Karpas-422 (cell line): Measurements from ENCODE around the gene SCYL2. TPM values are rescaled to one million over a fixed set of nuclear protein-coding genes. Genes with fewer than 3 reads are reported as not detected.
"Not testable (repeated sequence)": the region's sequence is repeated elsewhere in the genome, so short reads cannot be mapped to it uniquely, and the experiment has no call there.

ENCODE experiments used
- DNase-seq: peaks from one replicate; pipeline ENCODE4 v3.0.0-alpha.2; 2015
- H2AFZ ChIP-seq: fragments of 200-600 bp; sonication (generic); 2 replicates; pipeline ENCODE4 v1.6.1; 2014; ENCODE audit warnings: antibody characterized with exemption, low read length, mixed read lengths
- H3K27ac ChIP-seq: fragments of 200-600 bp; sonication (generic); 2 replicates; pipeline ENCODE4 v1.5.1; 2014; ENCODE audit warnings: mild to moderate bottlenecking, low read length, moderate library complexity
- H3K27me3 ChIP-seq: fragments of 200-600 bp; sonication (generic); 2 replicates; pipeline ENCODE4 v1.6.1; 2014; ENCODE audit warnings: low read length, mixed read lengths
- H3K36me3 ChIP-seq: fragments of 200-600 bp; sonication (generic); 2 replicates; pipeline ENCODE4 v1.6.1; 2014; ENCODE audit warnings: low read length, mixed read lengths; ENCODE audit not compliant: insufficient read depth
- H3K4me1 ChIP-seq: fragments of 200-600 bp; sonication (generic); 2 replicates; pipeline ENCODE4 v1.6.1; 2014; ENCODE audit warnings: mild to moderate bottlenecking, low read length, mixed read lengths
- H3K4me2 ChIP-seq: fragments of 200-600 bp; sonication (generic); 2 replicates; pipeline ENCODE4 v1.6.1; 2014; ENCODE audit warnings: low read length, low read depth, mild to moderate bottlenecking; ENCODE audit not compliant: poor library complexity, severe bottlenecking
- H3K4me3 ChIP-seq: fragments of 200-600 bp; sonication (generic); 2 replicates; pipeline ENCODE4 v1.5.1; 2014; ENCODE audit warnings: mild to moderate bottlenecking, antibody characterized with exemption, low read length, mixed read lengths
- H3K79me2 ChIP-seq: fragments of 200-600 bp; sonication (generic); 2 replicates; pipeline ENCODE4 v1.6.1; 2014; ENCODE audit warnings: mild to moderate bottlenecking, low read length, mixed read lengths
- H3K9ac ChIP-seq: fragments of 200-600 bp; sonication (generic); 2 replicates; pipeline ENCODE4 v1.6.0; 2014; ENCODE audit warnings: low read length
- H3K9me2 ChIP-seq: fragments of 200-600 bp; sonication (generic), shearing (Covaris generic); replicated peaks from 2 replicates; pipeline ENCODE4 v1.6.0; 2014; ENCODE audit warnings: mild to moderate bottlenecking, low read length, moderate library complexity; ENCODE audit not compliant: insufficient read depth
- H3K9me3 ChIP-seq: fragments of 300-700, 200-600 bp; sonication (generic); 2 replicates; pipeline ENCODE4 v1.6.1; 2014; ENCODE audit warnings: low read length, mixed read lengths
- H4K20me1 ChIP-seq: fragments of 200-600 bp; sonication (generic); 2 replicates; pipeline ENCODE4 v1.6.1; 2014; ENCODE audit warnings: mild to moderate bottlenecking, antibody characterized with exemption, low read length, low read depth; ENCODE audit not compliant: insufficient read depth
- total RNA-seq: library from RNA; depleted of rRNA; stranded (reverse); fragments of >200 nt; shearing (Covaris generic); gene quantifications from 2 replicates; pipeline ENCODE4 v1.2.3, GENCODE V29; 2014; ENCODE audit warnings: low replicate concordance

SCYL2 gene
- total RNA-seq, 1 experiment from 2014 or later, result 96.2 TPM

DNA sequence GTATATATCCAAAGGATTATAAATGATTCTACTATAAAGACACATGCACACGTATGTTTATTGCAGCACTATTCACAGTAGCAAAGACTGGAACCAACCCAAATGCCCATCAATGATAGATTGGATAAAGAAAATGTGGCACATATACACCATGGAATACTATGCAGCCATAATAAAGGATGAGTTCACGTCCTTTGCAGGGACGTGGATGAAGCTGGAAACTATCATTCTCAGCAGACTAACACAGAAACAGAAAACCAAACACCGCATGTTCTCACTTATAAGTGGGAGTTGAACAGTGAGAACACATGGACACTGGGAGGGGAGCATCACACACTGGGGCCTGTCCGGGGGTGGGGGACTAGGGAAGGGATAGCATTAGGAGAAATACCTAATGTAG is 41.2 kb downstream of the SCYL2 start:
- not testable (repeated sequence) for H3K9ac ChIP-seq, H3K27me3 ChIP-seq, H3K4me2 ChIP-seq, H3K4me3 ChIP-seq, H3K9me2 ChIP-seq, DNase-seq, H3K4me1 ChIP-seq, H3K9me3 ChIP-seq, H4K20me1 ChIP-seq, H3K27ac ChIP-seq, H2AFZ ChIP-seq
- H3K79me2 ChIP-seq, result peaks cover 26% of the 10 kb centered on the region; the same call in 1 of the 2 replicates
- peaks cover 31% of the 10 kb centered on the region for H3K36me3 ChIP-seq

DNA sequence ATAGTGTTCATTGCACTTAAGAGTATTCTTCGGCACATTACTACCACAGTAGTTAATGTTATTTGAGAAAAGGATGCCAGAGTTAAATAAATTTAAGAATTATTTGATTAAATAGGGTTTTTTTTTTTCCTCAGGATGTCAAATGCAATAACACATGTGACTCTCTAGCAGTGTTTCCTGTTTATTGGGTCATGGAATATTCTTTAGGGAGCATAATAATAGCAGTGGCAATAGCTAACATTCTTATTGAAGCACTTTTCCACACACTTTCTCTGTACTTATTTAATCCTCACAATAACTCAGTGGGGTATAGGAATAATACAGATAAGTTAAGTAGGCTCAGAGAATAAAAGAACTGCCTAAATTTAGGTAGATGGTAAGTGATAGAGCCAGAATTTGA is 44.3 kb downstream of the SCYL2 start:
- Histone ChIP-seq H3K27ac (no peak overlapping the region), H3K9me2 (no peaks in the 10 kb centered on the region), H3K9ac (no peak overlapping the region), H3K4me3 (no peak overlapping the region), H3K4me1 (no peaks in the 10 kb centered on the region), H3K4me2 (no peak overlapping the region), H3K36me3 (peaks cover 35% of the 10 kb centered on the region), H4K20me1 (no peaks in the 10 kb centered on the region), H2AFZ (no peak overlapping the region), H3K9me3 (no peaks in the 10 kb centered on the region), H3K79me2 (peaks cover 20% of the 10 kb centered on the region; the same call in 1 of the 2 replicates), H3K27me3 (no peaks in the 10 kb centered on the region)
- no peak for DNase-seq

DNA sequence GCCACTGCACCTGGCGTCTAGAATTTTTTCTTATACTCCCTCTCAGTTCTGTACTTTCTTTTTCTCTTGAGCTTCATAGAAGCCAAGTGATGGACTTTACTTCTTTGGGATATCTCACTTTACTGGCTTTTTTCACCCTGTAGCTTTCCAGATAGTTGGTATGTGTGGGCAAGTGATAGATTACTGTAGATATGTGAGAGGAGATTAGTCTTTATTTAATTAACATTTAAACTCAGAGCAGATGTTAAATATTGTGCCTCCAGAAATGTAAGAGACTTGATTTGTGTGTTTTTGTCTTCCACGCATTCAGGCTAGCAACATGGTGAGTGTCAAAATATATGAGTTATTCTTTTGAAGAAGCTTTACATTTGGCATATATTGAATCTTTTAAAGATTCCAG is 50.4 kb downstream of the SCYL2 start:
- H3K4me2 ChIP-seq, result no peak overlapping the region
- DNase-seq, result no peak
- H3K9ac ChIP-seq, result no peak overlapping the region
- no peaks in the 10 kb centered on the region for H4K20me1 ChIP-seq
- H3K27me3 ChIP-seq, result no peaks in the 10 kb centered on the region
- no peaks in the 10 kb centered on the region for H3K9me2 ChIP-seq
- H2AFZ ChIP-seq, result no peak overlapping the region
- H3K36me3 ChIP-seq, result peaks cover 40% of the 10 kb centered on the region
- no peaks in the 10 kb centered on the region for H3K9me3 ChIP-seq
- no peak overlapping the region for H3K27ac ChIP-seq
- peaks cover 11% of the 10 kb centered on the region; the same call in 1 of the 2 replicates for H3K79me2 ChIP-seq
- peaks cover 11% of the 10 kb centered on the region for H3K4me1 ChIP-seq
- H3K4me3 ChIP-seq, result no peak overlapping the region

DNA sequence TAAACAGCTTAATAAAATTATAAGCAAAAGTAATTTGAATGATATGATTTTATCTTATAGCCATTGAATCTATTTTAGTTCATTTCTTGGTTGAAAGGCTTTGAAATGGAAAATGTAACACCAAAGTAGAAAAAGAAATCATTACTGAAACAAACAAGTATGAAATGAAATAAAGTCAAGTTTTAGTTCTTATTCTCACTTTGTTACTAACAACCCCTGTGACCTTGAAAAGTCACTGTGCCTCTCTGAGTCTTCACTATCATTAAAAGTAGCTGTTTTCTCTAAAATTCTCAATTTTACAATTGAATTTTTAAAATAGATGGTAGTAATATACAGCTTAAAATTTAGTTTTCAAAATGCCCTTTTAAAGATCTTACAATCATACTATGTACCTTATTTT is 57.5 kb downstream of the SCYL2 start:
- Histone ChIP-seq H3K4me2 (no peak overlapping the region), H3K9me2 (no peaks in the 10 kb centered on the region), H3K9ac (no peak overlapping the region), H3K79me2 (peaks cover 16% of the 10 kb centered on the region), H3K27me3 (no peaks in the 10 kb centered on the region), H3K4me1 (peaks cover 2% of the 10 kb centered on the region), H2AFZ (no peak overlapping the region), H3K36me3 (peaks cover 31% of the 10 kb centered on the region; the same call in 1 of the 2 replicates), H3K27ac (no peak overlapping the region), H3K4me3 (no peak overlapping the region), H4K20me1 (no peaks in the 10 kb centered on the region), H3K9me3 (no peaks in the 10 kb centered on the region)
- DNase-seq, result no peak

DNA sequence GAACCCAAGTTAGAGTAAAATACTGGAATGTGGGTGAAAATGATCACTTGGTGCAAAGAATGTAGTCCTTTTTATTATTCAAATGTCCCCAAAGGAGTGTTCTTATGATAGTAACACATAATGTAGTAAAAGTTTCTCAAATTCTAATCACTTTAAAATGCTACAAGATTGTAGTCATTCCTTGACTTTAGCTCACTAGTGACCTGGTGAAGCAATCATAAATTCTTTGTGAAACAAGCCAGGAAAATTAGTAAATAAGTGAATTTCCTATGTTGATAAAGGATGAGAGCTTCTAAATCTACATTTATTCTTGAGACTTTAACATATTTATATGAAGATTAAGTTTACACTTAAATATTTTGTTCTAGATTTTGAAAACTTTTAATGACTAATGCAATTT is 59.2 kb downstream of the SCYL2 start:
- Histone ChIP-seq H3K4me2 (no peak overlapping the region), H3K27me3 (no peaks in the 10 kb centered on the region), H3K9me2 (no peaks in the 10 kb centered on the region), H3K9ac (no peak overlapping the region), H3K4me3 (no peak overlapping the region), H3K36me3 (peaks cover 36% of the 10 kb centered on the region; the same call in 1 of the 2 replicates), H3K27ac (no peak overlapping the region), H3K4me1 (no peaks in the 10 kb centered on the region), H3K79me2 (peaks cover 13% of the 10 kb centered on the region), H2AFZ (no peak overlapping the region), H4K20me1 (no peaks in the 10 kb centered on the region), H3K9me3 (no peaks in the 10 kb centered on the region)
- DNase-seq, result no peak

DNA sequence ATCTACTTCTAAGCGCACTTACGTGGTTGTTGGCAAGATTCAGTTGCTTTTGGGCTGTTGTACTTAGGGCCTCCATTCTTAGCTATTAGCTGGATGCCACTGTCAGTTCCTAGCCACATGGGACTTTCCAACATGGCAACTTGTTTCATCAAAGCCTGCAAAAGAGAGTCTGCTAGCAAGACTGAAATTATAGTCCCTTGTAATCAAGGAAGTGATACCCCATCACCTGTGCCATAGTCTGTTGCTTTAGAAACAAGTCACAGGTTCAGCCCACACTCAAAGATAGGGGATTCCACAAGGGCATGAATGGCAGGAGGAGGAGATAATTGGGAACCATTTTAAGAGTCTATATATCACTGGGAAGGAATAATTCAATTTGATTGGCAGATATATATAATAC is 62.8 kb downstream of the SCYL2 start:
- peaks cover 37% of the 10 kb centered on the region; the same call in 1 of the 2 replicates for H3K36me3 ChIP-seq
- no peak overlapping the region for H3K4me3 ChIP-seq
- no peaks in the 10 kb centered on the region for H4K20me1 ChIP-seq
- no peak for DNase-seq
- H3K4me1 ChIP-seq, result no peaks in the 10 kb centered on the region
- no peaks in the 10 kb centered on the region for H3K9me2 ChIP-seq
- H3K4me2 ChIP-seq, result no peak overlapping the region
- H3K9ac ChIP-seq, result no peak overlapping the region
- H3K79me2 ChIP-seq, result peaks cover 9% of the 10 kb centered on the region
- H3K27ac ChIP-seq, result no peak overlapping the region
- H2AFZ ChIP-seq, result no peak overlapping the region
- no peaks in the 10 kb centered on the region for H3K27me3 ChIP-seq
- no peaks in the 10 kb centered on the region for H3K9me3 ChIP-seq

DNA sequence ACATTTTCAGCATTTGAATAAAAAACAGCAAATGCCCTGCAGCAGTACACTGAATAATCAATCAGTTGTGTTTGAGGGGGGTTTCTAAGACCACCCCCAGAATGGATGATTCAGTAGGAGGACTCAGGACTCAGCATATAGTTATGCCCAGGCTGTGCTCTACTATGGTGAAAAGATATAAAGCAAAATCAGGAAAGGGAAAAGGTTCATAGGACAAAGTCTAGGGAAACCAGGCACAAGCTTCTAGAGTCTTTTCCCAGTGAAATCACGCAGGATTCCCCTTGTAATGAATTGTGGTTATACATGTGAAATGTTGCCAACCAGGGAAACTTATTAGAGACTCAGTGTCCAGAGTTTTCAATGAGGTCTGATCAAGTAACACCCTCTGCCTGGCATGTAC is 64.9 kb downstream of the SCYL2 start:
- peaks cover 46% of the 10 kb centered on the region; the same call in 1 of the 2 replicates for H3K36me3 ChIP-seq
- H4K20me1 ChIP-seq, result no peaks in the 10 kb centered on the region
- H3K4me3 ChIP-seq, result no peak overlapping the region
- H3K4me1 ChIP-seq, result no peaks in the 10 kb centered on the region
- no peak overlapping the region for H3K4me2 ChIP-seq
- no peak overlapping the region for H2AFZ ChIP-seq
- no peaks in the 10 kb centered on the region for H3K9me3 ChIP-seq
- no peaks in the 10 kb centered on the region for H3K9me2 ChIP-seq
- peaks cover 6% of the 10 kb centered on the region; the same call in 1 of the 2 replicates for H3K79me2 ChIP-seq
- H3K27ac ChIP-seq, result no peak overlapping the region
- no peak for DNase-seq
- no peak overlapping the region for H3K9ac ChIP-seq
- no peaks in the 10 kb centered on the region for H3K27me3 ChIP-seq

DNA sequence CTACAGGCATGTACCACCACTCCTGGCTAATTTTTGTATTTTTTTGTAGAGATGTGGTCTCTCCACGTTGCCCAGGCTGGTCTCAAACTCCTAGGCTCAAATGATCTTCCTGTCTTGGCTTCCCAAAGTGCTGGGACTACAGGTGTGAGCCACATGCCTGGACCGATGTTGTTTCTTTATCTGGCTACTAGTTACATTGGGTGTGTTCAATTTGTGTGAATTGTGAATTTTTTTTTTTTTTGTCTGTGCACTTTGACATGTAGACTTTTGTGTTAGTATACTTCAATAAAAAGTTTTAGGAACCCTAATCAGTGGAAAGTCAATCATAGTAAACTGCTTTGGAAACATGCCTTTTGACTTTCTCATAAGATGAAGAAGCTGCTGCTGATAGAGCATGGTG is 65.9 kb downstream of the SCYL2 start:
- Histone ChIP-seq H3K27me3 (no peaks in the 10 kb centered on the region), H3K4me2 (no peak overlapping the region), H3K4me1 (no peaks in the 10 kb centered on the region), H2AFZ (no peak overlapping the region), H3K9ac (no peak overlapping the region), H3K4me3 (no peak overlapping the region), H4K20me1 (no peaks in the 10 kb centered on the region), H3K36me3 (peaks cover 50% of the 10 kb centered on the region; the same call in 1 of the 2 replicates), H3K9me2 (no peaks in the 10 kb centered on the region), H3K27ac (no peak overlapping the region), H3K9me3 (no peaks in the 10 kb centered on the region), H3K79me2 (peaks cover 6% of the 10 kb centered on the region; the same call in 1 of the 2 replicates)
- no peak for DNase-seq

DNA sequence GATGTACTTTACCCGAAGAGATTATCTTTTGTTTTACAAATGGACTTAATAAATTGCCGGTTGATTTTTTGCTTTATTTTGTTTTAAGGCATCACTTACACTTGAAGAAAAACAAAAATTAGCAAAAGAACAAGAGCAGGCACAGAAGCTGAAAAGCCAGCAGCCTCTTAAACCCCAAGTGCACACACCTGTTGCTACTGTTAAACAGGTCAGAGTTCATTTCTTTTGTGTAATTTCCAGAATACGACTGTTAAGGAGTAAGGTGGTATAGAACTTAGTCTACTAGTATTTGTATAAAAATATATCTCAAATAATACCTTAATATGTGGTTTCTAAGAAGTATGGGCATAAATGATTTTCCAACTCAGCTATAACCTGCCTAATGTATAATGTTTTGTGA is 70.3 kb downstream of the SCYL2 start:
- H3K9me2 ChIP-seq, result no peaks in the 10 kb centered on the region
- no peaks in the 10 kb centered on the region for H3K79me2 ChIP-seq
- no peaks in the 10 kb centered on the region for H3K9me3 ChIP-seq
- H2AFZ ChIP-seq, result no peak overlapping the region
- H3K4me1 ChIP-seq, result peaks cover 5% of the 10 kb centered on the region; the same call in 1 of the 2 replicates
- H3K4me2 ChIP-seq, result no peak overlapping the region
- H3K9ac ChIP-seq, result no peak overlapping the region
- no peak for DNase-seq
- no peaks in the 10 kb centered on the region for H4K20me1 ChIP-seq
- no peak overlapping the region for H3K27ac ChIP-seq
- H3K36me3 ChIP-seq, result peaks cover 46% of the 10 kb centered on the region
- H3K4me3 ChIP-seq, result no peak overlapping the region
- H3K27me3 ChIP-seq, result no peaks in the 10 kb centered on the region
